Measurements from ENCODE around the gene TMEM14B.

Gene TMEM14B

DNA sequence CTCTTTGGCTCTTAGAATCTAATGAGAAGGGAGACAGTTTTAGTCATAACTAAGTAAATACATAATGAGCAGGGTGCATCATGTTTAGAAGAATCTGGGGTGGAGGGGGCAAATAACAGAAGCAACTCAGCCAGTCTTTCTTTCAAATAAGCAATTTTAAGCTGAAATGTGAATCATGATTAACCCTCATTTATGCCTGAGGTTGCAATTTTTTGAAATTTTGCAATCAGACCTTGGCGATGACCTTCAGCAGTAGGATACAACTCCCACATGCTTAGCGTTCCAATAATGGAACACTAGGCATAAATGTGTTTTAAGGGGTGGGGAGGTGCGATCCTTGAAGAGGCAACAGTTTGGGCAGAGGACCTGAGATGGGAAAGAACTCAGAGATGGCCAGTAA lies 30.6 kb downstream of the TMEM14B start:
- no peaks in the 10 kb centered on the region for H3K27me3 Mint-ChIP-seq (ENCODE audit: low read depth)
- H3K9me3 Mint-ChIP-seq = no peaks in the 10 kb centered on the region
- no peak overlapping the region for H3K27ac Mint-ChIP-seq
- no peak overlapping the region for H3K4me3 Mint-ChIP-seq
- TF ChIP-seq, protein P1, sequence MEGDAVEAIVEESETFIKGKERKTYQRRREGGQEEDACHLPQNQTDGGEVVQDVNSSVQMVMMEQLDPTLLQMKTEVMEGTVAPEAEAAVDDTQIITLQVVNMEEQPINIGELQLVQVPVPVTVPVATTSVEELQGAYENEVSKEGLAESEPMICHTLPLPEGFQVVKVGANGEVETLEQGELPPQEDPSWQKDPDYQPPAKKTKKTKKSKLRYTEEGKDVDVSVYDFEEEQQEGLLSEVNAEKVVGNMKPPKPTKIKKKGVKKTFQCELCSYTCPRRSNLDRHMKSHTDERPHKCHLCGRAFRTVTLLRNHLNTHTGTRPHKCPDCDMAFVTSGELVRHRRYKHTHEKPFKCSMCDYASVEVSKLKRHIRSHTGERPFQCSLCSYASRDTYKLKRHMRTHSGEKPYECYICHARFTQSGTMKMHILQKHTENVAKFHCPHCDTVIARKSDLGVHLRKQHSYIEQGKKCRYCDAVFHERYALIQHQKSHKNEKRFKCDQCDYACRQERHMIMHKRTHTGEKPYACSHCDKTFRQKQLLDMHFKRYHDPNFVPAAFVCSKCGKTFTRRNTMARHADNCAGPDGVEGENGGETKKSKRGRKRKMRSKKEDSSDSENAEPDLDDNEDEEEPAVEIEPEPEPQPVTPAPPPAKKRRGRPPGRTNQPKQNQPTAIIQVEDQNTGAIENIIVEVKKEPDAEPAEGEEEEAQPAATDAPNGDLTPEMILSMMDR (IDR thresholded peaks at IDR 0.05; ENCODE audit: unreplicated experiment in 3 of 3) = no peak
- no peaks in the 10 kb centered on the region for H3K4me1 Mint-ChIP-seq
- peaks cover 36% of the 10 kb centered on the region for H3K36me3 Mint-ChIP-seq (ENCODE audit: low read depth)

DNA sequence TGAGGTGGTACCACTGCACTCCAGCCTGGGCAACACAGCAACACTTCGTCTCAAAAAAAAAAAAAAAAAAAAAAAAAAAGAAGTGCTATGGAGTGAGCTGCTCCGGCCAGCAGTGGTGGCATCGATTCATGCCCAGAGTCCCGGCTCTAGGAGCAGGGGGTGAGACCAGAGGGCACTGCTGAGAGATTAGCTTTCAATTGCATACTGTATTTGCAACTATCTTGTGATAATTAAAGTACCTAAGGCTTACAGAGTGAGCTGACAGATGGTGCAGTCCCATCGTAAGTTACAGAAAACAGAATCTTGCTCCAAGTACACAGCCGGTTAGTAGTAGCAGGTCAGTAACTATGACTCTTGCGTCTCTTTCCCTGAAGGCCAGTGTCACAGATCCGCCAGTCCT lies 31.5 kb downstream of the TMEM14B start:
- peaks cover 39% of the 10 kb centered on the region for H3K36me3 Mint-ChIP-seq (ENCODE audit: low read depth)
- H3K4me3 Mint-ChIP-seq = no peak overlapping the region
- no peak overlapping the region for H3K27ac Mint-ChIP-seq
- no peaks in the 10 kb centered on the region for H3K9me3 Mint-ChIP-seq
- no peaks in the 10 kb centered on the region for H3K4me1 Mint-ChIP-seq
- H3K27me3 Mint-ChIP-seq (ENCODE audit: low read depth) = no peaks in the 10 kb centered on the region
- TF ChIP-seq, protein P1 (IDR thresholded peaks at IDR 0.05; ENCODE audit: unreplicated experiment in 3 of 3) = no peak

DNA sequence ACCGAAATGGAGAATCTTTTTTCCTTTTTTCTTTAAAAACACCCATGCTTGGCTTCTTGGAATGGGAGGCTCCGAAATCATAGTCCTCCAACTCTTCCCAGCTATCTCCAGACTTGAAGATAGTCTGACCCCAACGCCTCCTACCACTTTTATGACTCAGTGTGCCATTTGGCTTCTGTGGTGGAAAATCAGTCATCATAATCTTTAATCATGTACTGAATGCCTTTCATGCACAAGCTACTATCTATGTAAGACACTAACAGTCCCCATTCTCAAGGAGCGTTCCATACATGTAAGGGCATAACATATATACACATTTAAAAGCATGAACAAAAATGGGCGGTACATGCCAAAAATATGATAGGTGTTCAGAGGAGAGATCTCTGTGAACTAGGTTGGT lies 44.1 kb downstream of the TMEM14B start:
- H3K27ac Mint-ChIP-seq = no peak overlapping the region
- TF ChIP-seq, protein P1 (IDR thresholded peaks at IDR 0.05; ENCODE audit: unreplicated experiment in 3 of 3) = no peak
- H3K9me3 Mint-ChIP-seq = no peaks in the 10 kb centered on the region

DNA sequence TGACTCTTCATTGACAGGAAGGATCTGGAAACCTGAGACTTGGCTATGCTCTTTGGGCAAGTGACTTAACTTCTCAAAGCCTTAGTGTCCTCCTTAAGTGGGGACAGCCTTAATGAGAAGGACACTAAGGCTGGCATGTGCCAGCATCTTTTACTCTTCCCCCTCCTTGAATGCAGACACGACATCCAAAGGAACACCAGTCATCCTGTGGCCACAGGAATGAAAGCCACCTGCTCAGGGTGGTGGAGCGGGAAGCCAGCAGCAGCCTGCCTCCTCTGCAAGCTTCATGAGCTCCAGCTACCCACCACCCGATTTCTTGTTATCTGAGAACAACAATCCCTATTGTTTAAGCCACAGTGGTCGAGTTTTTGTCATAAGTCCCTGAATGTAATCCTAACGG lies 44.5 kb downstream of the TMEM14B start:
- Mint-ChIP-seq H3K4me3 (no peak overlapping the region), H3K27me3 (ENCODE audit: low read depth) (no peaks in the 10 kb centered on the region), H3K9me3 (no peaks in the 10 kb centered on the region), H3K36me3 (ENCODE audit: low read depth) (peaks cover 30% of the 10 kb centered on the region), H3K27ac (no peak overlapping the region), H3K4me1 (no peaks in the 10 kb centered on the region)
- TF ChIP-seq, protein P1 (IDR thresholded peaks at IDR 0.05; ENCODE audit: unreplicated experiment in 3 of 3) = no peak

More for the DNA sequence above, 44.1 kb downstream of the TMEM14B start:
- H3K36me3 Mint-ChIP-seq (ENCODE audit: low read depth) = peaks cover 33% of the 10 kb centered on the region
- no peak overlapping the region for H3K4me3 Mint-ChIP-seq
- no peaks in the 10 kb centered on the region for H3K4me1 Mint-ChIP-seq
- no peaks in the 10 kb centered on the region for H3K27me3 Mint-ChIP-seq (ENCODE audit: low read depth)

DNA sequence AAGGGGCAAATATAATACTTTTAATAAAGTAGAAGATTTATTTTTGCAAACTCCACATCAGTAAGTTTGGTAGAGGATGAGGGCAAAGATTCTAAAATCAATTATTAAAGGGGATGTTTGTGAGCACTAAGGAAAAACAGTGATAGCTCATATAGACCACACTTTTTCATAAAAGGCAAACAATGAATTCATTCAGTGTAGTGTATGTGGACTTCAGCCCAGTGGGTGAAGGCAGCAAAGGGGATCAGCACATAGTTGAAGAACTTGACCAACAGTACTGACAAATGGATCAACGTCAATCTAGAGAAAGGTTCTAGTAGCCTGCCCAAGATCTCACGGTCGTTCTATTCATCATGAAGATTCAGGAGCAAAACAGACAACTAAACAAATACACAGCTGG lies 45.4 kb downstream of the TMEM14B start:
- Mint-ChIP-seq H3K27ac (no peak overlapping the region), H3K9me3 (no peaks in the 10 kb centered on the region), H3K4me3 (no peak overlapping the region), H3K4me1 (no peaks in the 10 kb centered on the region), H3K36me3 (ENCODE audit: low read depth) (peaks cover 28% of the 10 kb centered on the region), H3K27me3 (ENCODE audit: low read depth) (no peaks in the 10 kb centered on the region)
- TF ChIP-seq, protein P1 (IDR thresholded peaks at IDR 0.05; ENCODE audit: unreplicated experiment in 3 of 3) = no peak

DNA sequence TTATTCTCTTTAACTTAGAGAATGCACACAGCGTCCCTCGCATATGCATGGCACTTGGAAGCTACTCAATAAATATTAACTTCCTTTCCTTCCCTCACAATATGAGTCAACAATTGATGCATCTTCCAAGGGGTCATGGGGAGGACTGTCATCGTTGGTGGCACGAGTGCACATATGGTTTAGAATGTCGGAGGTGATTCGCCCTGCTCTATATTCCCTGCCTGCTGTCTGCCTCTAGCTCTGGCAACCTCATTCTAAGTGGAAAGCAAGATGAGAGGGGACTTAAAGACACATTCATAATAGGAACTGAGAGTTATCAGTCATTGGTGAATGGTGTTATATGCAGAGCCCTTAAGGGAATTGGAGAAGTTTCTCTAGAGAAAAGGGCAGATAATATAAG lies 46.1 kb downstream of the TMEM14B start:
- TF ChIP-seq, protein P1 (IDR thresholded peaks at IDR 0.05; ENCODE audit: unreplicated experiment in 3 of 3) = no peak
- H3K36me3 Mint-ChIP-seq (ENCODE audit: low read depth) = peaks cover 27% of the 10 kb centered on the region
- no peaks in the 10 kb centered on the region for H3K4me1 Mint-ChIP-seq
- H3K27ac Mint-ChIP-seq = no peak overlapping the region
- no peaks in the 10 kb centered on the region for H3K9me3 Mint-ChIP-seq
- no peak overlapping the region for H3K4me3 Mint-ChIP-seq
- H3K27me3 Mint-ChIP-seq (ENCODE audit: low read depth) = no peaks in the 10 kb centered on the region

Data from nephron (organoid).